ENCODE measurements around the gene LYST. TPM values are rescaled to one million over a fixed set of nuclear protein-coding genes. Genes with fewer than 3 reads are reported as not detected.

LYST gene
- total and polyA plus RNA-seq, 10 of the 15 experiments (the other 5 are each of a cell fraction or from before 2014, with no cell fraction given), result 3.3 to 28.1 (median 5.6) TPM

- no peaks in the 10 kb centered on the region for H3K27me3 ChIP-seq (replicated peaks in 1 of 2; ENCODE audit: control insufficient read depth in 2 of 2, insufficient read depth in 2 of 2, low read length in 1 of 2)
- no peak for TF ChIP-seq SUZ12 (IDR thresholded peaks at IDR 0.05; ENCODE audit: unreplicated experiment)
- no peak for TF ChIP-seq SREBF2 (IDR thresholded peaks at IDR 0.05; ENCODE audit: low read length)
- TF ChIP-seq, protein P1, sequence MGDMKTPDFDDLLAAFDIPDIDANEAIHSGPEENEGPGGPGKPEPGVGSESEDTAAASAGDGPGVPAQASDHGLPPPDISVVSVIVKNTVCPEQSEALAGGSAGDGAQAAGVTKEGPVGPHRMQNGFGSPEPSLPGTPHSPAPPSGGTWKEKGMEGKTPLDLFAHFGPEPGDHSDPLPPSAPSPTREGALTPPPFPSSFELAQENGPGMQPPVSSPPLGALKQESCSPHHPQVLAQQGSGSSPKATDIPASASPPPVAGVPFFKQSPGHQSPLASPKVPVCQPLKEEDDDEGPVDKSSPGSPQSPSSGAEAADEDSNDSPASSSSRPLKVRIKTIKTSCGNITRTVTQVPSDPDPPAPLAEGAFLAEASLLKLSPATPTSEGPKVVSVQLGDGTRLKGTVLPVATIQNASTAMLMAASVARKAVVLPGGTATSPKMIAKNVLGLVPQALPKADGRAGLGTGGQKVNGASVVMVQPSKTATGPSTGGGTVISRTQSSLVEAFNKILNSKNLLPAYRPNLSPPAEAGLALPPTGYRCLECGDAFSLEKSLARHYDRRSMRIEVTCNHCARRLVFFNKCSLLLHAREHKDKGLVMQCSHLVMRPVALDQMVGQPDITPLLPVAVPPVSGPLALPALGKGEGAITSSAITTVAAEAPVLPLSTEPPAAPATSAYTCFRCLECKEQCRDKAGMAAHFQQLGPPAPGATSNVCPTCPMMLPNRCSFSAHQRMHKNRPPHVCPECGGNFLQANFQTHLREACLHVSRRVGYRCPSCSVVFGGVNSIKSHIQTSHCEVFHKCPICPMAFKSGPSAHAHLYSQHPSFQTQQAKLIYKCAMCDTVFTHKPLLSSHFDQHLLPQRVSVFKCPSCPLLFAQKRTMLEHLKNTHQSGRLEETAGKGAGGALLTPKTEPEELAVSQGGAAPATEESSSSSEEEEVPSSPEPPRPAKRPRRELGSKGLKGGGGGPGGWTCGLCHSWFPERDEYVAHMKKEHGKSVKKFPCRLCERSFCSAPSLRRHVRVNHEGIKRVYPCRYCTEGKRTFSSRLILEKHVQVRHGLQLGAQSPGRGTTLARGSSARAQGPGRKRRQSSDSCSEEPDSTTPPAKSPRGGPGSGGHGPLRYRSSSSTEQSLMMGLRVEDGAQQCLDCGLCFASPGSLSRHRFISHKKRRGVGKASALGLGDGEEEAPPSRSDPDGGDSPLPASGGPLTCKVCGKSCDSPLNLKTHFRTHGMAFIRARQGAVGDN (IDR thresholded peaks at IDR 0.05), result 0 out of 2 replicates have a peak, but pooled peaks have one; percentile 39
- 0 out of 2 replicates have a peak, but pooled peaks have one; percentile 59 for TF ChIP-seq POLR2AphosphoS5 (IDR thresholded peaks at IDR 0.05; ENCODE audit: low read length)
- TF ChIP-seq, protein P2, sequence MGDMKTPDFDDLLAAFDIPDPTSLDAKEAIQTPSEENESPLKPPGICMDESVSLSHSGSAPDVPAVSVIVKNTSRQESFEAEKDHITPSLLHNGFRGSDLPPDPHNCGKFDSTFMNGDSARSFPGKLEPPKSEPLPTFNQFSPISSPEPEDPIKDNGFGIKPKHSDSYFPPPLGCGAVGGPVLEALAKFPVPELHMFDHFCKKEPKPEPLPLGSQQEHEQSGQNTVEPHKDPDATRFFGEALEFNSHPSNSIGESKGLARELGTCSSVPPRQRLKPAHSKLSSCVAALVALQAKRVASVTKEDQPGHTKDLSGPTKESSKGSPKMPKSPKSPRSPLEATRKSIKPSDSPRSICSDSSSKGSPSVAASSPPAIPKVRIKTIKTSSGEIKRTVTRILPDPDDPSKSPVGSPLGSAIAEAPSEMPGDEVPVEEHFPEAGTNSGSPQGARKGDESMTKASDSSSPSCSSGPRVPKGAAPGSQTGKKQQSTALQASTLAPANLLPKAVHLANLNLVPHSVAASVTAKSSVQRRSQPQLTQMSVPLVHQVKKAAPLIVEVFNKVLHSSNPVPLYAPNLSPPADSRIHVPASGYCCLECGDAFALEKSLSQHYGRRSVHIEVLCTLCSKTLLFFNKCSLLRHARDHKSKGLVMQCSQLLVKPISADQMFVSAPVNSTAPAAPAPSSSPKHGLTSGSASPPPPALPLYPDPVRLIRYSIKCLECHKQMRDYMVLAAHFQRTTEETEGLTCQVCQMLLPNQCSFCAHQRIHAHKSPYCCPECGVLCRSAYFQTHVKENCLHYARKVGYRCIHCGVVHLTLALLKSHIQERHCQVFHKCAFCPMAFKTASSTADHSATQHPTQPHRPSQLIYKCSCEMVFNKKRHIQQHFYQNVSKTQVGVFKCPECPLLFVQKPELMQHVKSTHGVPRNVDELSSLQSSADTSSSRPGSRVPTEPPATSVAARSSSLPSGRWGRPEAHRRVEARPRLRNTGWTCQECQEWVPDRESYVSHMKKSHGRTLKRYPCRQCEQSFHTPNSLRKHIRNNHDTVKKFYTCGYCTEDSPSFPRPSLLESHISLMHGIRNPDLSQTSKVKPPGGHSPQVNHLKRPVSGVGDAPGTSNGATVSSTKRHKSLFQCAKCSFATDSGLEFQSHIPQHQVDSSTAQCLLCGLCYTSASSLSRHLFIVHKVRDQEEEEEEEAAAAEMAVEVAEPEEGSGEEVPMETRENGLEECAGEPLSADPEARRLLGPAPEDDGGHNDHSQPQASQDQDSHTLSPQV (IDR thresholded peaks at IDR 0.05), result no peak
- TF ChIP-seq RAD21 (IDR thresholded peaks at IDR 0.05; ENCODE audit: insufficient read depth, low read depth, low read length), result peak; percentile 14; the same call in 1 of the 2 replicates
- no peak for TF ChIP-seq SP1 (IDR thresholded peaks at IDR 0.05; ENCODE audit: low read depth, low read length)
- TF ChIP-seq BCL3 (IDR thresholded peaks at IDR 0.05; ENCODE audit: borderline replicate concordance, insufficient read depth, low read depth, low read length, poor library complexity, severe bottlenecking), result peak; percentile 14
Observed at GRCh38 chr1:235888119-235888643, 21.5 kb upstream of the LYST start.

More at GRCh38 chr1:235888119-235888643, 21.5 kb upstream of the LYST start:
- intact Hi-C loops (cut with micrococcal nuclease; ENCODE audit: unreplicated experiment), result loop anchor here (2.0 to 5.0 kb wide), 3 partner anchors 21 to 83 kb away; partner anchors contain the start of gene LYST
- SMC1A ChIA-PET (ENCODE audit: uncharacterized antibody, unreplicated experiment), result interaction anchor here (0.7 to 2.7 kb wide), 17 partner anchors 11 to 179 kb away, joined by 3 to 21 read pairs (median 5); no protein-coding TSS in a partner anchor
- no TSS peak for BruUV-seq (replicated peaks)
- no peaks in the 10 kb centered on the region for H3K36me3 ChIP-seq (ENCODE audit: control insufficient read depth in 2 of 2, insufficient read depth in 2 of 2, low read length in 1 of 2)
- H4K20me1 ChIP-seq (ENCODE audit: control insufficient read depth, insufficient read depth), result no peaks in the 10 kb centered on the region
- FAIRE-seq (peak; percentile 99), DNase-seq (ENCODE audit: low read depth, low spot score) (peak; percentile 79), ATAC-seq (peak; percentile 89)
- POLR2A ChIA-PET, result interaction anchor here (0.6 to 1.8 kb wide), 7 partner anchors 12 to 84 kb away, joined by 3 to 19 read pairs (median 3); no protein-coding TSS in a partner anchor
- peak overlapping the region; percentile 48 for H3K9ac ChIP-seq (ENCODE audit: control insufficient read depth, insufficient read depth, low read length)
- H3K9me3 ChIP-seq (replicated peaks; ENCODE audit: control insufficient read depth, insufficient read depth, low read length), result no peaks in the 10 kb centered on the region; the same call in 1 of the 3 replicates
- RAD21 ChIA-PET (ENCODE audit: unreplicated experiment), result interaction anchor here (0.5 to 8.3 kb wide), 12 partner anchors 9 to 211 kb away, joined by 3 to 52 read pairs (median 6); partner anchors contain the start of gene LYST
- H3K4me3 ChIP-seq, result no peak overlapping the region
- peaks cover under 1% of the 10 kb centered on the region; the same call in 1 of the 2 replicates for H3K79me2 ChIP-seq (ENCODE audit: control insufficient read depth, insufficient read depth, low read length)
- CTCF ChIA-PET, result interaction anchor here (1.4 to 2.2 kb wide), 6 partner anchors 12 to 84 kb away, joined by 3 to 12 read pairs (median 8); no protein-coding TSS in a partner anchor
- no peak overlapping the region; the same call in 1 of the 2 replicates for H2AFZ ChIP-seq (ENCODE audit: control insufficient read depth, low read depth, low read length)
- WGBS (ENCODE audit: insufficient coverage, insufficient replicate concordance, low lambda C conversion rate, missing lambda C conversion rate), result 0% methylated on average over 8 of the region's 8 CpGs
- in situ Hi-C loops (cut with MboI), result loop anchor here (10.0 kb wide), 2 partner anchors 267 to 397 kb away; partner anchors contain the start of gene ERO1B
- peak overlapping the region; percentile 69; the same call in 1 of the 2 replicates for H3K4me2 ChIP-seq (ENCODE audit: control insufficient read depth, insufficient read depth)
- H3K4me1 ChIP-seq (ENCODE audit: control insufficient read depth, insufficient read depth, low read length), result peaks cover 33% of the 10 kb centered on the region
- H3K27ac ChIP-seq (ENCODE audit: control insufficient read depth, insufficient read depth), result peak overlapping the region; percentile 82
